GM19397 (cell line): ENCODE measurements around the gene DENND1B.
A peak's percentile ranks its signal among the peaks of the same experiment; 100 is the strongest.
"Not testable (repeated sequence)": the region's sequence is repeated elsewhere in the genome, so short reads cannot be mapped to it uniquely, and the experiment has no call there.

ENCODE experiments used
- ATAC-seq: cut with Tn5 transposase; IDR thresholded peaks from one replicate; pipeline ENCODE4 v1.9.1; 2021; ENCODE audit warnings: mild to moderate bottlenecking, moderate library complexity; ENCODE audit not compliant: unreplicated experiment

Gene DENND1B

GRCh38 chr1:197637406-197637805 lies 137.9 kb downstream of the DENND1B start:
- ATAC-seq, result no peak

GRCh38 chr1:197633447-197634078 lies 141.7 kb downstream of the DENND1B start:
- ATAC-seq, result no peak

- no peak for ATAC-seq
These were observed 142.6 kb downstream of the DENND1B start for GRCh38 chr1:197632651-197633050.

- ATAC-seq, result no peak
These were observed 143.3 kb downstream of the DENND1B start for GRCh38 chr1:197632005-197632404.

- ATAC-seq, result no peak
These were observed 152.9 kb downstream of the DENND1B start for GRCh38 chr1:197622371-197622770.

- no peak for ATAC-seq
These were observed 153.5 kb downstream of the DENND1B start for GRCh38 chr1:197621761-197622160.

GRCh38 chr1:197620714-197621163 lies 154.5 kb downstream of the DENND1B start:
- ATAC-seq, result no peak

- ATAC-seq, result no peak
These were observed 156.2 kb downstream of the DENND1B start for GRCh38 chr1:197619008-197619640.

- ATAC-seq, result no peak
These were observed 157.2 kb downstream of the DENND1B start for GRCh38 chr1:197618061-197618460.

GRCh38 chr1:197615693-197616011 lies 159.6 kb downstream of the DENND1B start:
- no peak for ATAC-seq

- ATAC-seq, result peak; percentile 77
These were observed 160.2 kb downstream of the DENND1B start for GRCh38 chr1:197614916-197615692.

- ATAC-seq, result no peak
These were observed 169.0 kb downstream of the DENND1B start for GRCh38 chr1:197606168-197606845.

GRCh38 chr1:197604302-197604701 lies 171.0 kb downstream of the DENND1B start:
- no peak for ATAC-seq

- no peak for ATAC-seq
These were observed 174.5 kb downstream of the DENND1B start for GRCh38 chr1:197600751-197601150.

GRCh38 chr1:197599789-197600188 lies 175.5 kb downstream of the DENND1B start:
- ATAC-seq, result no peak

GRCh38 chr1:197598935-197599334 lies 176.3 kb downstream of the DENND1B start:
- no peak for ATAC-seq

- ATAC-seq, result no peak
These were observed 179.9 kb downstream of the DENND1B start for GRCh38 chr1:197595304-197595904.

- no peak for ATAC-seq
These were observed 184.6 kb downstream of the DENND1B start for GRCh38 chr1:197590687-197591086.

- ATAC-seq, result no peak
These were observed 189.5 kb downstream of the DENND1B start for GRCh38 chr1:197585809-197586208.

GRCh38 chr1:197577580-197577979 lies 197.7 kb downstream of the DENND1B start:
- ATAC-seq, result no peak

- not testable (repeated sequence) for ATAC-seq
These were observed 199.7 kb downstream of the DENND1B start for GRCh38 chr1:197575531-197575930.
